OCI-LY1 (cell line): ENCODE data around the gene CGREF1.

Experiments
- H2AFZ ChIP-seq: fragments of 200-600 bp; sonication (generic), shearing (Covaris generic); 2 replicates; pipeline ENCODE4 v1.6.0; 2014; ENCODE audit warnings: antibody characterized with exemption, mild to moderate bottlenecking, low read length
- H3F3A ChIP-seq: fragments of 200-600 bp; sonication (generic), shearing (Covaris generic); 2 replicates; pipeline ENCODE4 v1.6.0; 2014; ENCODE audit warnings: mild to moderate bottlenecking, antibody characterized with exemption, low read length, moderate library complexity; ENCODE audit not compliant: insufficient read depth
- H3K27ac ChIP-seq: fragments of 200-600 bp; sonication (generic); 2 replicates; pipeline ENCODE4 v1.5.1; 2014; ENCODE audit warnings: low read length, mixed run types, mild to moderate bottlenecking, low read depth; ENCODE audit not compliant: poor library complexity, severe bottlenecking
- H3K27me3 ChIP-seq: fragments of 200-600 bp; sonication (generic); 2 replicates; pipeline ENCODE4 v1.6.0; 2014; ENCODE audit warnings: antibody characterized with exemption, mild to moderate bottlenecking, low read length, moderate library complexity; ENCODE audit not compliant: insufficient read depth
- H3K36me3 ChIP-seq: fragments of 200-600 bp; sonication (generic); 2 replicates; pipeline ENCODE4 v1.6.1; 2014; ENCODE audit warnings: mild to moderate bottlenecking, antibody characterized with exemption, low read length, moderate library complexity, mixed read lengths; ENCODE audit not compliant: insufficient read depth
- H3K4me1 ChIP-seq: fragments of 200-600 bp; sonication (generic); 2 replicates; pipeline ENCODE4 v1.5.1; 2014; ENCODE audit warnings: mild to moderate bottlenecking, low read length, moderate library complexity; ENCODE audit not compliant: insufficient read depth, severe bottlenecking
- H3K4me2 ChIP-seq: fragments of 200-600 bp; sonication (generic), shearing (Covaris generic); 2 replicates; pipeline ENCODE4 v1.6.1; 2014; ENCODE audit warnings: low read length
- H3K4me3 ChIP-seq: fragments of 200-600 bp; sonication (generic); 2 replicates; pipeline ENCODE4 v1.5.1; 2014; ENCODE audit warnings: low read length, low read depth, mild to moderate bottlenecking, mixed read lengths; ENCODE audit not compliant: poor library complexity, severe bottlenecking
- H3K79me2 ChIP-seq: fragments of 200-600 bp; shearing (Covaris generic); 2 replicates; pipeline ENCODE4 v1.6.1; 2016; ENCODE audit warnings: mixed run types, low read length, mixed read lengths; ENCODE audit not compliant: insufficient read depth
- H3K9ac ChIP-seq: fragments of 200-600 bp; sonication (generic), shearing (Covaris generic); 2 replicates; pipeline ENCODE4 v1.6.1; 2014; ENCODE audit warnings: mild to moderate bottlenecking, low read length, mixed read lengths
- H3K9me2 ChIP-seq: fragments of 200-600 bp; sonication (generic), shearing (Covaris generic); 2 replicates; pipeline ENCODE4 v1.6.1; 2014; ENCODE audit warnings: low read depth, mild to moderate bottlenecking, low read length, mixed read lengths
- H3K9me3 ChIP-seq: fragments of 200-600 bp; shearing (Covaris generic); 2 replicates; pipeline ENCODE4 v1.6.1; 2014; ENCODE audit warnings: low read length, mixed read lengths
- H4K20me1 ChIP-seq: fragments of 200-600 bp; sonication (generic), shearing (Covaris generic); 2 replicates; pipeline ENCODE4 v1.6.0; 2016; ENCODE audit warnings: mild to moderate bottlenecking, low read length; ENCODE audit not compliant: insufficient read depth
- CTCF ChIP-seq: fragments of 200-600 bp; sonication (generic), shearing (Covaris generic); IDR thresholded peaks from 2 replicates; pipeline ENCODE4 v1.5.1; 2017; ENCODE audit warnings: mild to moderate bottlenecking, antibody characterized with exemption, low read length, moderate library complexity, mixed read lengths
- EZH2 ChIP-seq: fragments of 200-600 bp; sonication (generic), shearing (Covaris generic); IDR thresholded peaks from 2 replicates; pipeline ENCODE4 v1.8.0; 2017; ENCODE audit warnings: borderline replicate concordance, mixed run types, mild to moderate bottlenecking, antibody characterized with exemption, low read length, moderate library complexity, mixed read lengths

Gene CGREF1

GRCh38 chr2:27051902-27052645, 66.9 kb downstream of the CGREF1 start:
- Histone ChIP-seq H3K9me2 (no peaks in the 10 kb centered on the region), H3K9me3 (no peaks in the 10 kb centered on the region), H3F3A (no peaks in the 10 kb centered on the region), H3K27me3 (no peaks in the 10 kb centered on the region), H3K27ac (peak overlapping the region; percentile 12), H3K4me2 (peak overlapping the region; percentile 97), H3K36me3 (peaks cover 37% of the 10 kb centered on the region), H4K20me1 (no peaks in the 10 kb centered on the region), H3K4me1 (peaks cover 17% of the 10 kb centered on the region), H3K4me3 (peak overlapping the region; percentile 98), H2AFZ (no peak overlapping the region), H3K9ac (peak overlapping the region; percentile 93), H3K79me2 (no peaks in the 10 kb centered on the region)
- no peak for TF ChIP-seq EZH2
- TF ChIP-seq CTCF, result no peak

- peaks cover 17% of the 10 kb centered on the region for H3K4me1 ChIP-seq
Observed at GRCh38 chr2:27050996-27051901, 67.7 kb downstream of the CGREF1 start, which contains the start of gene AGBL5. TSS of gene AGBL5 (plus strand) at chr2:27051668. CDS start at chr2:27052959, 1,291 bp downstream.

More at GRCh38 chr2:27050996-27051901, 67.7 kb downstream of the CGREF1 start, which contains the start of gene AGBL5:
- peak within 1 kb of the TSS; percentile 97 for H3K4me2 ChIP-seq
- peaks cover 29% of the 10 kb centered on the region; the same call in 1 of the 2 replicates for H3K36me3 ChIP-seq
- peak within 1 kb of the TSS; percentile 93 for H3K9ac ChIP-seq
- H3F3A ChIP-seq, result no peaks in the 10 kb centered on the region
- H3K9me2 ChIP-seq, result no peaks in the 10 kb centered on the region
- no peak for TF ChIP-seq EZH2
- TF ChIP-seq CTCF, result no peak
- no peaks in the 10 kb centered on the region for H3K9me3 ChIP-seq
- no peaks in the 10 kb centered on the region for H3K27me3 ChIP-seq
- no peaks in the 10 kb centered on the region for H4K20me1 ChIP-seq
- H3K27ac ChIP-seq, result peak within 1 kb of the TSS; percentile 79
- no peaks in the 10 kb centered on the region for H3K79me2 ChIP-seq
- peak within 1 kb of the TSS; percentile 98 for H3K4me3 ChIP-seq
- H2AFZ ChIP-seq, result no peak within 1 kb of the TSS
